Vagina (tissue), 2 donors: Measurements from ENCODE around the gene FCN2.

ENCODE experiments used
- CTCF ChIP-seq, 3 experiments: fragments of 450-650 bp in 2 of 3; fragments of 200-600 bp in 1 of 3; sonication (generic) in 1 of 3; IDR thresholded peaks; one replicate each; pipeline ENCODE4 v1.5.1; 2017 to 2019; ENCODE audit warnings: antibody characterized with exemption in 3 of 3, mild to moderate bottlenecking in 2 of 3, moderate library complexity in 2 of 3
- POLR2A ChIP-seq, 2 donors: fragments of 450-650 bp; IDR thresholded peaks; one replicate each; pipeline ENCODE4 v1.6.1; 2017; ENCODE audit warnings: antibody characterized with exemption in 2 of 2, mild to moderate bottlenecking in 2 of 2, moderate library complexity in 2 of 2

GRCh38 chr9:134882204-134882785, 1.7 kb downstream of the FCN2 start:
- TF ChIP-seq POLR2A (IDR thresholded peaks at IDR 0.05) (no peak), CTCF (IDR thresholded peaks at IDR 0.05) (no peak)
